Measurements from ENCODE around the gene PTPRU. TPM values are rescaled to one million over a fixed set of nuclear protein-coding genes. Genes with fewer than 3 reads are reported as not detected.

PTPRU gene
- total and polyA plus RNA-seq, 4 donors, result 1.6 to 15.1 (median 6.0) TPM

DNA sequence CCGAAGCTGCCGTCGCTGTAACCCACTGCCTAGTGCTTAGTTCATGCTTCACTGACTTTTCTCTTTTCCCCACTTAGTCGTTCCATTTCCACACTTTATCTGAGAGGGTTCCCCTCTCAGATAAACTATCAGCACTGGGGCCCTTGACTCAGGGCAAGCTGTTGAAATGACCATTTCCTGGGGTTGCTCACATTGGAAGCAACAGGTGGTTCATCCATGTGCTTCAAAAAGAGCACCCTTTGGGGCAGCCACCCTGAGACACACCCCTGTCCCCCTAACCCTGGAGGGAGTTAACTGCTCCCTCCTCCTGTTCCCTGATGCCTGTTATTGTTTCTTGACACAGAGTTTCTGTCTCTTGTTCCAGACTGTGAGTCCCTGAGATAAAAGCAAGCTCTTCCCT is 107.2 kb downstream of the PTPRU start:
- H3K9ac ChIP-seq (ENCODE audit: low read depth in 1 of 2, low read length in 2 of 2), result no peak overlapping the region
- 73% methylated on average over 4 of the region's 4 CpGs for WGBS
- H3K36me3 ChIP-seq (ENCODE audit: control insufficient read depth in 4 of 4, insufficient read depth in 3 of 4, low read depth in 1 of 4, low read length in 3 of 4), result no peaks in the 10 kb centered on the region
- H3K4me3 ChIP-seq (ENCODE audit: low read depth in 1 of 3, low read length in 3 of 3), result no peak overlapping the region
- TF ChIP-seq, protein P1, sequence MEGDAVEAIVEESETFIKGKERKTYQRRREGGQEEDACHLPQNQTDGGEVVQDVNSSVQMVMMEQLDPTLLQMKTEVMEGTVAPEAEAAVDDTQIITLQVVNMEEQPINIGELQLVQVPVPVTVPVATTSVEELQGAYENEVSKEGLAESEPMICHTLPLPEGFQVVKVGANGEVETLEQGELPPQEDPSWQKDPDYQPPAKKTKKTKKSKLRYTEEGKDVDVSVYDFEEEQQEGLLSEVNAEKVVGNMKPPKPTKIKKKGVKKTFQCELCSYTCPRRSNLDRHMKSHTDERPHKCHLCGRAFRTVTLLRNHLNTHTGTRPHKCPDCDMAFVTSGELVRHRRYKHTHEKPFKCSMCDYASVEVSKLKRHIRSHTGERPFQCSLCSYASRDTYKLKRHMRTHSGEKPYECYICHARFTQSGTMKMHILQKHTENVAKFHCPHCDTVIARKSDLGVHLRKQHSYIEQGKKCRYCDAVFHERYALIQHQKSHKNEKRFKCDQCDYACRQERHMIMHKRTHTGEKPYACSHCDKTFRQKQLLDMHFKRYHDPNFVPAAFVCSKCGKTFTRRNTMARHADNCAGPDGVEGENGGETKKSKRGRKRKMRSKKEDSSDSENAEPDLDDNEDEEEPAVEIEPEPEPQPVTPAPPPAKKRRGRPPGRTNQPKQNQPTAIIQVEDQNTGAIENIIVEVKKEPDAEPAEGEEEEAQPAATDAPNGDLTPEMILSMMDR (IDR thresholded peaks at IDR 0.05; ENCODE audit: low read depth, low read length, missing input control), result no peak
- TF ChIP-seq SP1 (IDR thresholded peaks at IDR 0.05) (no peak), RAD21 (IDR thresholded peaks at IDR 0.05) (no peak), GABPA (IDR thresholded peaks at IDR 0.05 in 1 of 2, conservative IDR thresholded peaks at IDR 0.05 in 1 of 2) (no peak), FOXA2 (IDR thresholded peaks at IDR 0.05) (no peak), EGR1 (IDR thresholded peaks at IDR 0.05; ENCODE audit: low read depth in 2 of 2) (no peak), RXRA (IDR thresholded peaks at IDR 0.05) (no peak), YY1 (IDR thresholded peaks at IDR 0.05) (no peak), FOXA1 (IDR thresholded peaks at IDR 0.05) (no peak), HNF4G (IDR thresholded peaks at IDR 0.05) (no peak), TAF1 (conservative IDR thresholded peaks at IDR 0.05) (no peak), HNF4A (conservative IDR thresholded peaks at IDR 0.05) (no peak), NR2F2 (IDR thresholded peaks at IDR 0.05) (no peak), JUND (IDR thresholded peaks at IDR 0.05) (no peak)
- TF ChIP-seq, protein P2, sequence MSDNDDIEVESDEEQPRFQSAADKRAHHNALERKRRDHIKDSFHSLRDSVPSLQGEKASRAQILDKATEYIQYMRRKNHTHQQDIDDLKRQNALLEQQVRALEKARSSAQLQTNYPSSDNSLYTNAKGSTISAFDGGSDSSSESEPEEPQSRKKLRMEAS (IDR thresholded peaks at IDR 0.05), result no peak
- TF ChIP-seq, protein P3, sequence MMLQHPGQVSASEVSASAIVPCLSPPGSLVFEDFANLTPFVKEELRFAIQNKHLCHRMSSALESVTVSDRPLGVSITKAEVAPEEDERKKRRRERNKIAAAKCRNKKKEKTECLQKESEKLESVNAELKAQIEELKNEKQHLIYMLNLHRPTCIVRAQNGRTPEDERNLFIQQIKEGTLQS (IDR thresholded peaks at IDR 0.05), result no peak
- TF ChIP-seq, protein P4, sequence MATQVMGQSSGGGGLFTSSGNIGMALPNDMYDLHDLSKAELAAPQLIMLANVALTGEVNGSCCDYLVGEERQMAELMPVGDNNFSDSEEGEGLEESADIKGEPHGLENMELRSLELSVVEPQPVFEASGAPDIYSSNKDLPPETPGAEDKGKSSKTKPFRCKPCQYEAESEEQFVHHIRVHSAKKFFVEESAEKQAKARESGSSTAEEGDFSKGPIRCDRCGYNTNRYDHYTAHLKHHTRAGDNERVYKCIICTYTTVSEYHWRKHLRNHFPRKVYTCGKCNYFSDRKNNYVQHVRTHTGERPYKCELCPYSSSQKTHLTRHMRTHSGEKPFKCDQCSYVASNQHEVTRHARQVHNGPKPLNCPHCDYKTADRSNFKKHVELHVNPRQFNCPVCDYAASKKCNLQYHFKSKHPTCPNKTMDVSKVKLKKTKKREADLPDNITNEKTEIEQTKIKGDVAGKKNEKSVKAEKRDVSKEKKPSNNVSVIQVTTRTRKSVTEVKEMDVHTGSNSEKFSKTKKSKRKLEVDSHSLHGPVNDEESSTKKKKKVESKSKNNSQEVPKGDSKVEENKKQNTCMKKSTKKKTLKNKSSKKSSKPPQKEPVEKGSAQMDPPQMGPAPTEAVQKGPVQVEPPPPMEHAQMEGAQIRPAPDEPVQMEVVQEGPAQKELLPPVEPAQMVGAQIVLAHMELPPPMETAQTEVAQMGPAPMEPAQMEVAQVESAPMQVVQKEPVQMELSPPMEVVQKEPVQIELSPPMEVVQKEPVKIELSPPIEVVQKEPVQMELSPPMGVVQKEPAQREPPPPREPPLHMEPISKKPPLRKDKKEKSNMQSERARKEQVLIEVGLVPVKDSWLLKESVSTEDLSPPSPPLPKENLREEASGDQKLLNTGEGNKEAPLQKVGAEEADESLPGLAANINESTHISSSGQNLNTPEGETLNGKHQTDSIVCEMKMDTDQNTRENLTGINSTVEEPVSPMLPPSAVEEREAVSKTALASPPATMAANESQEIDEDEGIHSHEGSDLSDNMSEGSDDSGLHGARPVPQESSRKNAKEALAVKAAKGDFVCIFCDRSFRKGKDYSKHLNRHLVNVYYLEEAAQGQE (IDR thresholded peaks at IDR 0.05), result no peak
- TF ChIP-seq, protein P5, sequence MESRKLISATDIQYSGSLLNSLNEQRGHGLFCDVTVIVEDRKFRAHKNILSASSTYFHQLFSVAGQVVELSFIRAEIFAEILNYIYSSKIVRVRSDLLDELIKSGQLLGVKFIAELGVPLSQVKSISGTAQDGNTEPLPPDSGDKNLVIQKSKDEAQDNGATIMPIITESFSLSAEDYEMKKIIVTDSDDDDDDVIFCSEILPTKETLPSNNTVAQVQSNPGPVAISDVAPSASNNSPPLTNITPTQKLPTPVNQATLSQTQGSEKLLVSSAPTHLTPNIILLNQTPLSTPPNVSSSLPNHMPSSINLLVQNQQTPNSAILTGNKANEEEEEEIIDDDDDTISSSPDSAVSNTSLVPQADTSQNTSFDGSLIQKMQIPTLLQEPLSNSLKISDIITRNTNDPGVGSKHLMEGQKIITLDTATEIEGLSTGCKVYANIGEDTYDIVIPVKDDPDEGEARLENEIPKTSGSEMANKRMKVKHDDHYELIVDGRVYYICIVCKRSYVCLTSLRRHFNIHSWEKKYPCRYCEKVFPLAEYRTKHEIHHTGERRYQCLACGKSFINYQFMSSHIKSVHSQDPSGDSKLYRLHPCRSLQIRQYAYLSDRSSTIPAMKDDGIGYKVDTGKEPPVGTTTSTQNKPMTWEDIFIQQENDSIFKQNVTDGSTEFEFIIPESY (IDR thresholded peaks at IDR 0.05), result no peak
- H3K4me1 ChIP-seq (ENCODE audit: control insufficient read depth in 4 of 4, insufficient read depth in 4 of 4, low read length in 3 of 4), result no peaks in the 10 kb centered on the region
- no peaks in the 10 kb centered on the region for H3K9me3 ChIP-seq (ENCODE audit: control insufficient read depth in 4 of 4, low read length in 3 of 4)
- peaks cover 0 to 3% (median 0%) of the 10 kb centered on the region in 4 donors for H3K27me3 ChIP-seq (ENCODE audit: control insufficient read depth in 4 of 4, insufficient read depth in 4 of 4, low read length in 3 of 4)
- DNase-seq (ENCODE audit: low spot score), result no peak
- H3K27ac ChIP-seq (ENCODE audit: low read depth in 1 of 2, low read length in 2 of 2), result no peak overlapping the region
